NCI-H524 treated with DMSO at 0.1 percent for 48 hours (cell line): ENCODE results near the gene CNTN4.

ENCODE experiments used
- DNase-seq: peaks from one replicate; lab custom pipeline; 2025; lab: John Stamatoyannopoulos, UW

Gene CNTN4

GRCh38 chr3:2861120-2861519, 762.5 kb downstream of the CNTN4 start:
- no peak for DNase-seq

GRCh38 chr3:2861920-2862319, 763.3 kb downstream of the CNTN4 start:
- DNase-seq: no peak

- no peak for DNase-seq
Measured at GRCh38 chr3:2862366-2862765, 763.7 kb downstream of the CNTN4 start.

- DNase-seq: no peak
Measured at GRCh38 chr3:2863127-2863526, 764.5 kb downstream of the CNTN4 start.

GRCh38 chr3:2869905-2870304, 771.2 kb downstream of the CNTN4 start:
- no peak for DNase-seq

- no peak for DNase-seq
Measured at GRCh38 chr3:2870724-2871333, 772.2 kb downstream of the CNTN4 start.

GRCh38 chr3:2872884-2873283, 774.2 kb downstream of the CNTN4 start:
- DNase-seq: no peak

- no peak for DNase-seq
Measured at GRCh38 chr3:2873986-2874385, 775.3 kb downstream of the CNTN4 start.

GRCh38 chr3:2875699-2876098, 777.0 kb downstream of the CNTN4 start:
- DNase-seq: no peak

- no peak for DNase-seq
Measured at GRCh38 chr3:2876362-2876761, 777.7 kb downstream of the CNTN4 start.

GRCh38 chr3:2879023-2879422, 780.4 kb downstream of the CNTN4 start:
- no peak for DNase-seq

GRCh38 chr3:2879587-2879986, 780.9 kb downstream of the CNTN4 start:
- DNase-seq: no peak

- DNase-seq: no peak
Measured at GRCh38 chr3:2880218-2880756, 781.6 kb downstream of the CNTN4 start.

- no peak for DNase-seq
Measured at GRCh38 chr3:2883283-2883682, 784.6 kb downstream of the CNTN4 start.

GRCh38 chr3:2888592-2888991, 789.9 kb downstream of the CNTN4 start:
- DNase-seq: no peak

- no peak for DNase-seq
Measured at GRCh38 chr3:2889736-2890135, 791.1 kb downstream of the CNTN4 start.

- DNase-seq: no peak
Measured at GRCh38 chr3:2896308-2896939, 797.8 kb downstream of the CNTN4 start.

- DNase-seq: no peak
Measured at GRCh38 chr3:2897821-2898220, 799.2 kb downstream of the CNTN4 start.

GRCh38 chr3:2898591-2899353, 800.1 kb downstream of the CNTN4 start:
- DNase-seq: no peak

GRCh38 chr3:2904054-2904453, 805.4 kb downstream of the CNTN4 start:
- DNase-seq: no peak

GRCh38 chr3:2908693-2909351, 810.2 kb downstream of the CNTN4 start:
- DNase-seq: no peak

GRCh38 chr3:2910997-2911396, 812.3 kb downstream of the CNTN4 start:
- no peak for DNase-seq

- DNase-seq: no peak
Measured at GRCh38 chr3:2915826-2916225, 817.2 kb downstream of the CNTN4 start.
